ENCODE data around the gene CAB39.

DNA sequence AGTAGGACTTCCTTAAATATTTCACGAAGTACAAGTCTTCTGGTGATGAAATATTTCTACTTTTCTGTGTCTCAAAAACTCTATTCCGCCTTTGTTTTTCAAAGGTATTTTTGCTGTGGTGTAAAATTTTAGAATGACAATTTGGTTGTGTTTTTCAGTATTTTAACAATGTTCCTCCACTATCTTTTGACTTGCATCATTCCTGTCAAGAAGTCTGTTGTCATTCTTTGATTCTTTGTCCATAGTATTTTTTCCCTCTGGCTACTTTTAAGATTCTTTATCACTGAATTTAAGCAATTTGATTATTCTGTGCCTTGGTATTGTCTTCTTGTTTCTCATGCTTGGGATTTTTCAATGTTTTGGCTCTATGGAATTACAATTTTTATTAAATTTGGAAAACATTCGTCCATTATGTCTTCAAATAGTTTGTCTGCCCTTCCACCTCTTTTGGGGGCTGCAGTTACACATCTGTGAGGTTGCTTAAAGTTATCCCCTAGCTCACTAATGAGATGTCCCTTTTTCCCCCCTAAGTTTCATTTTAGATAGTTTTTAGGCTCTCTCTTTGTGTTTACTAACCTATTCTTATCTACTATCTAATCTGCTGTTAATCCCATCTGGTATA lies 76.0 kb downstream of the CAB39 start:
- TF ChIP-seq, protein P1, sequence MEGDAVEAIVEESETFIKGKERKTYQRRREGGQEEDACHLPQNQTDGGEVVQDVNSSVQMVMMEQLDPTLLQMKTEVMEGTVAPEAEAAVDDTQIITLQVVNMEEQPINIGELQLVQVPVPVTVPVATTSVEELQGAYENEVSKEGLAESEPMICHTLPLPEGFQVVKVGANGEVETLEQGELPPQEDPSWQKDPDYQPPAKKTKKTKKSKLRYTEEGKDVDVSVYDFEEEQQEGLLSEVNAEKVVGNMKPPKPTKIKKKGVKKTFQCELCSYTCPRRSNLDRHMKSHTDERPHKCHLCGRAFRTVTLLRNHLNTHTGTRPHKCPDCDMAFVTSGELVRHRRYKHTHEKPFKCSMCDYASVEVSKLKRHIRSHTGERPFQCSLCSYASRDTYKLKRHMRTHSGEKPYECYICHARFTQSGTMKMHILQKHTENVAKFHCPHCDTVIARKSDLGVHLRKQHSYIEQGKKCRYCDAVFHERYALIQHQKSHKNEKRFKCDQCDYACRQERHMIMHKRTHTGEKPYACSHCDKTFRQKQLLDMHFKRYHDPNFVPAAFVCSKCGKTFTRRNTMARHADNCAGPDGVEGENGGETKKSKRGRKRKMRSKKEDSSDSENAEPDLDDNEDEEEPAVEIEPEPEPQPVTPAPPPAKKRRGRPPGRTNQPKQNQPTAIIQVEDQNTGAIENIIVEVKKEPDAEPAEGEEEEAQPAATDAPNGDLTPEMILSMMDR (IDR thresholded peaks at IDR 0.05) = no peak
- TF ChIP-seq POLR2A (IDR thresholded peaks at IDR 0.05; ENCODE audit: low read depth) = no peak
- no peak for TF ChIP-seq EP300 (IDR thresholded peaks at IDR 0.05)
